GM21390 (cell line): Measurements from ENCODE around the gene ZBTB46.
"Not testable (repeated sequence)": the region's sequence is repeated elsewhere in the genome, so short reads cannot be mapped to it uniquely, and the experiment has no call there.

Source experiments
- ATAC-seq: cut with Tn5 transposase; IDR thresholded peaks from one replicate; pipeline ENCODE4 v1.9.1; 2021; ENCODE audit not compliant: unreplicated experiment

Gene ZBTB46

GRCh38 chr20:63830841-63831588 lies at the start of gene ZBTB46:
TSS of gene ZBTB46 (minus strand) at chr20:63831264. CDS start at chr20:63790757, 40,507 bp downstream.
- ATAC-seq = no peak

DNA sequence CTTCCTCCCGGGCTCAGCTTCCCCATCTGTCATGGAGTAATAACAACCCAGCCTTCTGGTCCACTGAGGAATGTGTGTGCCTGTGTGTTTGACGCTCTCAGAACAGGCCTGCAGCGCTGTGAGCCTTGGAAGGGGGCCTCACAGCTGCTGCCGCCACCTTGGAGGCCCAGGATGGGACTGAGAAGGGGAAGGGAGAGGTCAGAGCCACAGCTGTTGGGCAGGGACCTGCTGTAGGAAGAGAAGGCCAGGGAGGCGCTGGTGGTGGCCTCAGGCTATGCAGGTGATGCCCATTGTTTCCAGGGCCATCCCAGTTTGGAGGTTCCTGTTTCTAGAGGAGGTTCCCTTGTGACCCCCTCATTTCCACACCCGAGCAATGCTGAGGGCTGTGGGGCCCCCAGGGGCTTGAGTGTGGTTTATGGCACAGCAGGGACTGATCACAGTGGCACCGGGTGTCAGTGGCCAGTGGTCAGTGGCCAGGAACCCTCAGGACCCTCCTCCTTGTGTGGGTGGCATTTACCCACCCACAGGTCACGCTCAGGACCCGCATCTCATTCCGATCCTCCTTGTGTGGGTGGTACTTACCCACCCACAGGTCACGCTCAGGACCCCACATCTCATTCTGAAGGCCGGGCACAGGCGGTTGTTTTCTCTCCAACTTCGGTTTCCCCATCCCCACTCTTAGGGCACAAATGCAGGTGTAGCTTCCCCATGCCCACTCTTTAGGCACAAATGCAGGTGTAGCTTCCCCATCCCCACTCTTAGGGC lies 48.0 kb upstream of the ZBTB46 start:
- ATAC-seq = no peak

GRCh38 chr20:63877755-63878470 lies 46.8 kb upstream of the ZBTB46 start:
- ATAC-seq = no peak

GRCh38 chr20:63876489-63877036 lies 45.5 kb upstream of the ZBTB46 start:
- no peak for ATAC-seq

- not testable (repeated sequence) for ATAC-seq
Observed at GRCh38 chr20:63874241-63874640, 43.2 kb upstream of the ZBTB46 start.

GRCh38 chr20:63873477-63873971 lies 42.5 kb upstream of the ZBTB46 start:
- ATAC-seq = no peak

- ATAC-seq = no peak
Observed at GRCh38 chr20:63868264-63868663, 37.2 kb upstream of the ZBTB46 start.

GRCh38 chr20:63867042-63867441 lies 36.0 kb upstream of the ZBTB46 start:
- not testable (repeated sequence) for ATAC-seq

DNA sequence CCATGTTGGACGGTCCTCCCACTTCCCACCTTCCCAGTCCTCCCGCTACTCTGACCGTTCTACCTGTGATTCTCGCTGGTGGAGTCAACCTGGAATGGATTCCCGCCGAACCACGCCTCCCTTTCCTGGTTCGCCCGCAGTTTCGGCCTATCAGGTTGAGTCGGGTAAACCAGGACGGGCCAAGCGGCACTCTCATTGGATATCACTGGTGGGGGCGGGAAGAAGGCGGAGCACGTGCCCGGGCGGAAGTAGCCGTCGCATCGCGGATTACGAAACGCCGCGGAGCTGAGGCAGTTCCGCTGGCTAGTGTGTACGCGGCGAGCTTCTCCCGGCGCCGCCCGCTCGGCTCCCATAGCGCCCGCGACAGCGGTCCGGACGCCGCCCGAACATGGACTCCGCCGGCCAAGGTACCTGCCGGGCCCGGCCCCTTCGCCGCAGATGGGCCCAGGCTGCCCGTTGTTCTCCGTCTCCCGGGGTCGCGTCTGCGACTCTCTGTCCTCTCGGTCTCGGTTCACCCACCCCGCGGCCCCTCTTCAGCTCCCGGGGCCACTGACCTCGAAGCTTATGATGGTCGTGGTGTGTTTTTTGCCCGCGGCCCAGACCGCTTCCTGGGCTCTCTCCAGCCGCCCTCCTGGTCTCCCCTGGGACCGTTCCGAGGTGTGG lies 34.0 kb upstream of the ZBTB46 start, which contains the start of gene TPD52L2:
Gene TPD52L2, plus strand, starts transcription at position 293 of the 663 bp plus-strand sequence. Its CDS starts 96 bp downstream, at position 389.
- peak; percentile 65 for ATAC-seq

GRCh38 chr20:63864545-63864977 lies 33.5 kb upstream of the ZBTB46 start:
- no peak for ATAC-seq

- ATAC-seq = peak; percentile 68
Observed at GRCh38 chr20:63863798-63864544, 32.9 kb upstream of the ZBTB46 start.

GRCh38 chr20:63863021-63863797 lies 32.1 kb upstream of the ZBTB46 start:
- ATAC-seq = no peak

- ATAC-seq = no peak
Observed at GRCh38 chr20:63861981-63862901, 31.2 kb upstream of the ZBTB46 start.

GRCh38 chr20:63861365-63861934 lies 30.4 kb upstream of the ZBTB46 start, which contains the start of gene ABHD16B:
TSS of gene ABHD16B (plus strand) at chr20:63861498. CDS start at chr20:63861541, 43 bp downstream.
- no peak for ATAC-seq

GRCh38 chr20:63860325-63861051 lies 29.4 kb upstream of the ZBTB46 start:
- ATAC-seq = no peak

- ATAC-seq = no peak
Observed at GRCh38 chr20:63859166-63859699, 28.2 kb upstream of the ZBTB46 start.
